Measurements from ENCODE around the gene ZNF516.

Gene ZNF516

GRCh38 chr18:76401498-76401897 is 93.5 kb downstream of the ZNF516 start:
- Histone ChIP-seq H3K27me3 (ENCODE audit: insufficient read depth, low read length) (no peaks in the 10 kb centered on the region), H2AFZ (ENCODE audit: low read depth, low read length) (no peak overlapping the region), H3K36me3 (ENCODE audit: insufficient read depth, low read length) (peaks cover 18% of the 10 kb centered on the region), H3K4me1 (ENCODE audit: insufficient read depth, low read length) (peaks cover 21% of the 10 kb centered on the region), H3K4me3 (ENCODE audit: low read length) (no peak overlapping the region), H3K9me3 (ENCODE audit: low read length) (no peaks in the 10 kb centered on the region)

GRCh38 chr18:76399613-76400391 is 95.2 kb downstream of the ZNF516 start:
- Histone ChIP-seq H3K9me3 (ENCODE audit: low read length) (no peaks in the 10 kb centered on the region), H3K27me3 (ENCODE audit: insufficient read depth, low read length) (no peaks in the 10 kb centered on the region), H3K4me1 (ENCODE audit: insufficient read depth, low read length) (peaks cover 21% of the 10 kb centered on the region), H3K36me3 (ENCODE audit: insufficient read depth, low read length) (peaks cover 16% of the 10 kb centered on the region), H2AFZ (ENCODE audit: low read depth, low read length) (no peak overlapping the region), H3K4me3 (ENCODE audit: low read length) (no peak overlapping the region)

GRCh38 chr18:76398896-76399612 is 96.0 kb downstream of the ZNF516 start:
- Histone ChIP-seq H3K4me1 (ENCODE audit: insufficient read depth, low read length) (peaks cover 21% of the 10 kb centered on the region), H3K27me3 (ENCODE audit: insufficient read depth, low read length) (no peaks in the 10 kb centered on the region), H3K4me3 (ENCODE audit: low read length) (no peak overlapping the region), H3K9me3 (ENCODE audit: low read length) (no peaks in the 10 kb centered on the region), H2AFZ (ENCODE audit: low read depth, low read length) (no peak overlapping the region), H3K36me3 (ENCODE audit: insufficient read depth, low read length) (peaks cover 12% of the 10 kb centered on the region)

- Histone ChIP-seq H3K4me1 (ENCODE audit: insufficient read depth, low read length) (peaks cover 21% of the 10 kb centered on the region), H3K9me3 (ENCODE audit: low read length) (no peaks in the 10 kb centered on the region), H3K36me3 (ENCODE audit: insufficient read depth, low read length) (peaks cover 12% of the 10 kb centered on the region), H2AFZ (ENCODE audit: low read depth, low read length) (no peak overlapping the region), H3K4me3 (ENCODE audit: low read length) (no peak overlapping the region), H3K27me3 (ENCODE audit: insufficient read depth, low read length) (no peaks in the 10 kb centered on the region)
Observed at GRCh38 chr18:76398295-76398694, 96.7 kb downstream of the ZNF516 start.

GRCh38 chr18:76397631-76398030 is 97.4 kb downstream of the ZNF516 start:
- H3K4me3 ChIP-seq (ENCODE audit: low read length) = no peak overlapping the region
- H3K9me3 ChIP-seq (ENCODE audit: low read length) = no peaks in the 10 kb centered on the region
- peaks cover 10% of the 10 kb centered on the region for H3K36me3 ChIP-seq (ENCODE audit: insufficient read depth, low read length)
- H2AFZ ChIP-seq (ENCODE audit: low read depth, low read length) = no peak overlapping the region
- H3K27me3 ChIP-seq (ENCODE audit: insufficient read depth, low read length) = no peaks in the 10 kb centered on the region
- H3K4me1 ChIP-seq (ENCODE audit: insufficient read depth, low read length) = peaks cover 21% of the 10 kb centered on the region

- H3K9me3 ChIP-seq (ENCODE audit: low read length) = no peaks in the 10 kb centered on the region
- no peak overlapping the region for H3K4me3 ChIP-seq (ENCODE audit: low read length)
- H3K27me3 ChIP-seq (ENCODE audit: insufficient read depth, low read length) = no peaks in the 10 kb centered on the region
- no peak overlapping the region for H2AFZ ChIP-seq (ENCODE audit: low read depth, low read length)
- peaks cover 21% of the 10 kb centered on the region for H3K4me1 ChIP-seq (ENCODE audit: insufficient read depth, low read length)
- peaks cover 8% of the 10 kb centered on the region for H3K36me3 ChIP-seq (ENCODE audit: insufficient read depth, low read length)
Observed at GRCh38 chr18:76396792-76397191, 98.2 kb downstream of the ZNF516 start.

- Histone ChIP-seq H3K27me3 (ENCODE audit: insufficient read depth, low read length) (no peaks in the 10 kb centered on the region), H3K36me3 (ENCODE audit: insufficient read depth, low read length) (peaks cover 8% of the 10 kb centered on the region), H2AFZ (ENCODE audit: low read depth, low read length) (no peak overlapping the region), H3K9me3 (ENCODE audit: low read length) (peaks cover 4% of the 10 kb centered on the region), H3K4me1 (ENCODE audit: insufficient read depth, low read length) (peaks cover 21% of the 10 kb centered on the region), H3K4me3 (ENCODE audit: low read length) (no peak overlapping the region)
Observed at GRCh38 chr18:76395609-76396008, 99.4 kb downstream of the ZNF516 start.

- no peak overlapping the region for H3K4me3 ChIP-seq (ENCODE audit: low read length)
- H2AFZ ChIP-seq (ENCODE audit: low read depth, low read length) = no peak overlapping the region
- H3K27me3 ChIP-seq (ENCODE audit: insufficient read depth, low read length) = no peaks in the 10 kb centered on the region
- peaks cover 8% of the 10 kb centered on the region for H3K36me3 ChIP-seq (ENCODE audit: insufficient read depth, low read length)
- peaks cover 8% of the 10 kb centered on the region for H3K9me3 ChIP-seq (ENCODE audit: low read length)
- peaks cover 21% of the 10 kb centered on the region for H3K4me1 ChIP-seq (ENCODE audit: insufficient read depth, low read length)
Observed at GRCh38 chr18:76394780-76395476, 100.1 kb downstream of the ZNF516 start.

- no peaks in the 10 kb centered on the region for H3K27me3 ChIP-seq (ENCODE audit: insufficient read depth, low read length)
- H3K36me3 ChIP-seq (ENCODE audit: insufficient read depth, low read length) = peaks cover 8% of the 10 kb centered on the region
- peaks cover 17% of the 10 kb centered on the region for H3K9me3 ChIP-seq (ENCODE audit: low read length)
- H3K4me3 ChIP-seq (ENCODE audit: low read length) = no peak overlapping the region
- peaks cover 6% of the 10 kb centered on the region for H3K4me1 ChIP-seq (ENCODE audit: insufficient read depth, low read length)
- H2AFZ ChIP-seq (ENCODE audit: low read depth, low read length) = no peak overlapping the region
Observed at GRCh38 chr18:76392349-76392748, 102.7 kb downstream of the ZNF516 start.

GRCh38 chr18:76391746-76392145 is 103.3 kb downstream of the ZNF516 start:
- H3K9me3 ChIP-seq (ENCODE audit: low read length) = peaks cover 17% of the 10 kb centered on the region
- no peaks in the 10 kb centered on the region for H3K27me3 ChIP-seq (ENCODE audit: insufficient read depth, low read length)
- no peak overlapping the region for H3K4me3 ChIP-seq (ENCODE audit: low read length)
- H2AFZ ChIP-seq (ENCODE audit: low read depth, low read length) = no peak overlapping the region
- H3K4me1 ChIP-seq (ENCODE audit: insufficient read depth, low read length) = no peaks in the 10 kb centered on the region
- peaks cover 7% of the 10 kb centered on the region for H3K36me3 ChIP-seq (ENCODE audit: insufficient read depth, low read length)

GRCh38 chr18:76391038-76391437 is 104.0 kb downstream of the ZNF516 start:
- H3K27me3 ChIP-seq (ENCODE audit: insufficient read depth, low read length) = no peaks in the 10 kb centered on the region
- no peak overlapping the region for H2AFZ ChIP-seq (ENCODE audit: low read depth, low read length)
- H3K36me3 ChIP-seq (ENCODE audit: insufficient read depth, low read length) = peaks cover 4% of the 10 kb centered on the region
- H3K4me3 ChIP-seq (ENCODE audit: low read length) = no peak overlapping the region
- peaks cover 17% of the 10 kb centered on the region for H3K9me3 ChIP-seq (ENCODE audit: low read length)
- H3K4me1 ChIP-seq (ENCODE audit: insufficient read depth, low read length) = no peaks in the 10 kb centered on the region

- H3K4me1 ChIP-seq (ENCODE audit: insufficient read depth, low read length) = no peaks in the 10 kb centered on the region
- H3K4me3 ChIP-seq (ENCODE audit: low read length) = no peak overlapping the region
- no peak overlapping the region for H2AFZ ChIP-seq (ENCODE audit: low read depth, low read length)
- no peaks in the 10 kb centered on the region for H3K27me3 ChIP-seq (ENCODE audit: insufficient read depth, low read length)
- peaks cover 2% of the 10 kb centered on the region for H3K36me3 ChIP-seq (ENCODE audit: insufficient read depth, low read length)
- peaks cover 17% of the 10 kb centered on the region for H3K9me3 ChIP-seq (ENCODE audit: low read length)
Observed at GRCh38 chr18:76390452-76391035, 104.5 kb downstream of the ZNF516 start.

- H3K4me1 ChIP-seq (ENCODE audit: insufficient read depth, low read length) = no peaks in the 10 kb centered on the region
Observed at GRCh38 chr18:76389716-76390115, 105.3 kb downstream of the ZNF516 start.

More at GRCh38 chr18:76389716-76390115, 105.3 kb downstream of the ZNF516 start:
- Histone ChIP-seq H3K9me3 (ENCODE audit: low read length) (peaks cover 17% of the 10 kb centered on the region), H2AFZ (ENCODE audit: low read depth, low read length) (no peak overlapping the region), H3K4me3 (ENCODE audit: low read length) (no peak overlapping the region), H3K27me3 (ENCODE audit: insufficient read depth, low read length) (no peaks in the 10 kb centered on the region), H3K36me3 (ENCODE audit: insufficient read depth, low read length) (peaks cover 3% of the 10 kb centered on the region)
